WTC11 (cell line): Measurements from ENCODE around the gene EFEMP2. TPM values are rescaled to one million over a fixed set of nuclear protein-coding genes. Genes with fewer than 3 reads are reported as not detected.
"Not testable (repeated sequence)": the region's sequence is repeated elsewhere in the genome, so short reads cannot be mapped to it uniquely, and the experiment has no call there.

ENCODE experiments used
- ATAC-seq: fragments of 200-7000 bp; cut with Tn5 transposase; 2 replicates; pipeline ENCODE4 v1.10.0; 2021; ENCODE audit warnings: mild to moderate bottlenecking, moderate library complexity
- CTCF ChIA-PET: fragments of 300-600 bp; sonication (Branson Sonifier 250); formaldehyde crosslinking; loops from one replicate; lab custom pipeline; 2021; ENCODE audit warnings: antibody characterized with exemption; lab: Charles Lee
- POLR2A ChIA-PET: fragments of 350-600 bp; sonication (Branson Sonifier 250); formaldehyde crosslinking; loops from one replicate; lab custom pipeline; 2021; ENCODE audit warnings: antibody characterized with exemption; lab: Charles Lee
- DNase-seq: peaks from one replicate; pipeline ENCODE4 v3.0.0; 2021; ENCODE audit warnings: low spot score
- H3K27ac Mint-ChIP-seq: 2 replicates; pipeline ENCODE4 v1.8.0; 2021; ENCODE audit warnings: mixed read lengths
- H3K27me3 Mint-ChIP-seq: 2 replicates; pipeline ENCODE4 v1.8.0; 2021; ENCODE audit warnings: low read depth, mild to moderate bottlenecking, moderate library complexity, mixed read lengths
- H3K36me3 Mint-ChIP-seq: 2 replicates; pipeline ENCODE4 v1.8.0; 2021; ENCODE audit warnings: mixed read lengths
- H3K4me1 Mint-ChIP-seq: 2 replicates; pipeline ENCODE4 v1.8.0; 2022; ENCODE audit warnings: mixed read lengths
- H3K4me3 Mint-ChIP-seq: 2 replicates; pipeline ENCODE4 v1.8.0; 2021; ENCODE audit warnings: mild to moderate bottlenecking, moderate library complexity, mixed read lengths
- H3K9me3 Mint-ChIP-seq: 2 replicates; pipeline ENCODE4 v1.8.0; 2021; ENCODE audit warnings: mixed read lengths
- AFF4 ChIP-seq: sonication (generic); formaldehyde crosslinking; IDR thresholded peaks from 2 replicates; pipeline ENCODE4 v1.8.1; 2023; ENCODE audit warnings: mild to moderate bottlenecking, missing genetic modification reagents, borderline replicate concordance
- CREM ChIP-seq: sonication (generic); formaldehyde crosslinking; IDR thresholded peaks from 2 replicates; pipeline ENCODE4 v1.8.1; 2022; ENCODE audit warnings: mild to moderate bottlenecking, missing genetic modification reagents, moderate library complexity
- EMX1 ChIP-seq: fragments of 250-450 bp; sonication (Bioruptor Pico); IDR thresholded peaks from 2 replicates; pipeline ENCODE4 v1.8.0; 2021; ENCODE audit warnings: mild to moderate bottlenecking
- FOXP1 ChIP-seq: sonication (generic); formaldehyde crosslinking; IDR thresholded peaks from 2 replicates; pipeline ENCODE4 v1.8.0; 2022; ENCODE audit warnings: missing genetic modification reagents, mild to moderate bottlenecking, moderate library complexity, borderline replicate concordance
- GABPB1 ChIP-seq: sonication (generic); formaldehyde crosslinking; IDR thresholded peaks from 2 replicates; pipeline ENCODE4 v1.8.1; 2023; ENCODE audit warnings: mild to moderate bottlenecking, missing genetic modification reagents
- GTF2I ChIP-seq: fragments of 250-450 bp; sonication (Bioruptor Pico); conservative IDR thresholded peaks from 2 replicates; pipeline ENCODE4 v1.4.0; 2021; ENCODE audit warnings: mild to moderate bottlenecking
- NR2C2 ChIP-seq: sonication (generic); formaldehyde crosslinking; IDR thresholded peaks from 2 replicates; pipeline ENCODE4 v1.8.0; 2022; ENCODE audit warnings: mild to moderate bottlenecking, missing genetic modification reagents
- TP53 ChIP-seq: sonication (generic); formaldehyde crosslinking; IDR thresholded peaks from 2 replicates; pipeline ENCODE4 v1.8.1; 2023; ENCODE audit warnings: mild to moderate bottlenecking, missing genetic modification reagents
- ZBTB21 ChIP-seq: sonication (generic); formaldehyde crosslinking; IDR thresholded peaks from 2 replicates; pipeline ENCODE4 v1.8.1; 2023; ENCODE audit warnings: mild to moderate bottlenecking, missing genetic modification reagents, borderline replicate concordance
- ZBTB43 ChIP-seq: sonication (generic); formaldehyde crosslinking; IDR thresholded peaks from 2 replicates; pipeline ENCODE4 v1.8.1; 2023; ENCODE audit warnings: mild to moderate bottlenecking, missing genetic modification reagents
- ZNF263 ChIP-seq: sonication (generic); formaldehyde crosslinking; IDR thresholded peaks from 2 replicates; pipeline ENCODE4 v1.8.1; 2022; ENCODE audit warnings: low read depth, mild to moderate bottlenecking, moderate library complexity, missing genetic modification reagents
- ZNF396 ChIP-seq: fragments of 250-450 bp; sonication (Bioruptor Pico); IDR thresholded peaks from 2 replicates; pipeline ENCODE4 v1.8.0; 2021; ENCODE audit warnings: mild to moderate bottlenecking, moderate library complexity, borderline replicate concordance
- ZNF416 ChIP-seq: fragments of 250-450 bp; sonication (Bioruptor Pico); IDR thresholded peaks from 2 replicates; pipeline ENCODE4 v1.9.0; 2021; ENCODE audit warnings: mild to moderate bottlenecking, inconsistent platforms
- ZNF512 ChIP-seq: sonication (generic); formaldehyde crosslinking; IDR thresholded peaks from 2 replicates; pipeline ENCODE4 v1.8.1; 2022; ENCODE audit warnings: missing genetic modification reagents, borderline replicate concordance
- ZNF671 ChIP-seq: fragments of 250-450 bp; sonication (Bioruptor Pico); IDR thresholded peaks from 2 replicates; pipeline ENCODE4 v1.8.0; 2021; ENCODE audit warnings: mild to moderate bottlenecking
- total RNA-seq: library from RNA; stranded (reverse); gene quantifications from 3 replicates; pipeline ENCODE4 v1.2.3, GENCODE V29; 2021
- TF ChIP-seq, protein P1 (sequence below): sonication (generic); formaldehyde crosslinking; IDR thresholded peaks from 2 replicates; pipeline ENCODE4 v1.8.0; 2022; ENCODE audit warnings: mild to moderate bottlenecking, missing genetic modification reagents
- TF ChIP-seq, protein P2 (sequence below): sonication (generic); formaldehyde crosslinking; IDR thresholded peaks from 2 replicates; pipeline ENCODE4 v1.8.1; 2023; ENCODE audit warnings: mild to moderate bottlenecking, missing genetic modification reagents
- TF ChIP-seq, protein P3 (sequence below): fragments of 250-450 bp; sonication (Bioruptor Pico); IDR thresholded peaks from 2 replicates; pipeline ENCODE4 v1.8.0; 2021; ENCODE audit warnings: mild to moderate bottlenecking

EFEMP2 gene
- total RNA-seq, 1 experiment from 2014 or later = 14.2 TPM

GRCh38 chr11:65849366-65849765 is 23.2 kb downstream of the EFEMP2 start (continued):
- TF ChIP-seq ZNF512 (no peak), ZNF671 (CRISPR knock-in tag) (no peak), ZNF263 (CRISPR knock-in tag) (no peak), CREM (CRISPR knock-in tag) (no peak), ZBTB43 (CRISPR knock-in tag) (no peak), TP53 (CRISPR knock-in tag) (no peak), NR2C2 (CRISPR knock-in tag) (no peak), GTF2I (no peak), EMX1 (CRISPR knock-in tag) (no peak)
- TF ChIP-seq, protein P1, sequence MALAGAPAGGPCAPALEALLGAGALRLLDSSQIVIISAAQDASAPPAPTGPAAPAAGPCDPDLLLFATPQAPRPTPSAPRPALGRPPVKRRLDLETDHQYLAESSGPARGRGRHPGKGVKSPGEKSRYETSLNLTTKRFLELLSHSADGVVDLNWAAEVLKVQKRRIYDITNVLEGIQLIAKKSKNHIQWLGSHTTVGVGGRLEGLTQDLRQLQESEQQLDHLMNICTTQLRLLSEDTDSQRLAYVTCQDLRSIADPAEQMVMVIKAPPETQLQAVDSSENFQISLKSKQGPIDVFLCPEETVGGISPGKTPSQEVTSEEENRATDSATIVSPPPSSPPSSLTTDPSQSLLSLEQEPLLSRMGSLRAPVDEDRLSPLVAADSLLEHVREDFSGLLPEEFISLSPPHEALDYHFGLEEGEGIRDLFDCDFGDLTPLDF (CRISPR knock-in tag) = no peak
- TF ChIP-seq, protein P2, sequence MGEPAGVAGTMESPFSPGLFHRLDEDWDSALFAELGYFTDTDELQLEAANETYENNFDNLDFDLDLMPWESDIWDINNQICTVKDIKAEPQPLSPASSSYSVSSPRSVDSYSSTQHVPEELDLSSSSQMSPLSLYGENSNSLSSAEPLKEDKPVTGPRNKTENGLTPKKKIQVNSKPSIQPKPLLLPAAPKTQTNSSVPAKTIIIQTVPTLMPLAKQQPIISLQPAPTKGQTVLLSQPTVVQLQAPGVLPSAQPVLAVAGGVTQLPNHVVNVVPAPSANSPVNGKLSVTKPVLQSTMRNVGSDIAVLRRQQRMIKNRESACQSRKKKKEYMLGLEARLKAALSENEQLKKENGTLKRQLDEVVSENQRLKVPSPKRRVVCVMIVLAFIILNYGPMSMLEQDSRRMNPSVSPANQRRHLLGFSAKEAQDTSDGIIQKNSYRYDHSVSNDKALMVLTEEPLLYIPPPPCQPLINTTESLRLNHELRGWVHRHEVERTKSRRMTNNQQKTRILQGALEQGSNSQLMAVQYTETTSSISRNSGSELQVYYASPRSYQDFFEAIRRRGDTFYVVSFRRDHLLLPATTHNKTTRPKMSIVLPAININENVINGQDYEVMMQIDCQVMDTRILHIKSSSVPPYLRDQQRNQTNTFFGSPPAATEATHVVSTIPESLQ (CRISPR knock-in tag) = no peak
- TF ChIP-seq, protein P3, sequence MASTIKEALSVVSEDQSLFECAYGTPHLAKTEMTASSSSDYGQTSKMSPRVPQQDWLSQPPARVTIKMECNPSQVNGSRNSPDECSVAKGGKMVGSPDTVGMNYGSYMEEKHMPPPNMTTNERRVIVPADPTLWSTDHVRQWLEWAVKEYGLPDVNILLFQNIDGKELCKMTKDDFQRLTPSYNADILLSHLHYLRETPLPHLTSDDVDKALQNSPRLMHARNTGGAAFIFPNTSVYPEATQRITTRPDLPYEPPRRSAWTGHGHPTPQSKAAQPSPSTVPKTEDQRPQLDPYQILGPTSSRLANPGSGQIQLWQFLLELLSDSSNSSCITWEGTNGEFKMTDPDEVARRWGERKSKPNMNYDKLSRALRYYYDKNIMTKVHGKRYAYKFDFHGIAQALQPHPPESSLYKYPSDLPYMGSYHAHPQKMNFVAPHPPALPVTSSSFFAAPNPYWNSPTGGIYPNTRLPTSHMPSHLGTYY (CRISPR knock-in tag) = no peak

- not testable (repeated sequence) for ATAC-seq, DNase-seq, H3K4me3 Mint-ChIP-seq, H3K27ac Mint-ChIP-seq, H3K9me3 Mint-ChIP-seq
- H3K4me1 Mint-ChIP-seq = peaks cover 11% of the 10 kb centered on the region
- CTCF ChIA-PET = interaction anchor here (0.7 to 6.3 kb wide), 9 partner anchors 11 to 137 kb away, joined by 3 to 134 read pairs (median 12); partner anchors contain the start of genes AP5B1, CCDC85B, FIBP and KAT5
- peaks cover 22% of the 10 kb centered on the region for H3K36me3 Mint-ChIP-seq
- POLR2A ChIA-PET = interaction anchor here (0.7 kb wide), 1 partner anchor 499 kb away, joined by 3 read pairs; the partner anchor contains the start of gene B4GAT1
- H3K27me3 Mint-ChIP-seq = peaks cover 13% of the 10 kb centered on the region
These were observed 23.9 kb downstream of the EFEMP2 start for GRCh38 chr11:65848693-65849092.

DNA sequence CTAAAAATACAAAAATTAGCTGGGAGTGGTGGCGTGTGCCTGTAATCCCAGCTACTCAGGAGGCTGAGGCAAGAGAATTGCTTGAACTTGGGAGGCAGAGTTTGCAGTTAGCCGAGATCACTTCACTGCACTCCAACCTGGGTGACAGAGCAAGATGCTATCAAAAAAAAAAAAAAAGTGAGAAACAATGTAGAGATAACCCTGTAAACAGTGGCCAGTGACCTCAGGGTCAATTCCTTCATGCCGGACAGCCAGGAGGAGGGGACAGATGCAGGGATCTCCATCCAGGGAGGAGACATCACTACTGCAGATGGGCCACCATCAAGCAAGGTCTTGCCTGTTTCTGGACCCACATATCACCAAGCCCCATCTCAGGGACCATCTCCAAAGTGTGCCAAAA is 24.9 kb downstream of the EFEMP2 start:
- Mint-ChIP-seq H3K27me3 (peaks cover 13% of the 10 kb centered on the region), H3K27ac (no peak overlapping the region), H3K4me1 (peaks cover 11% of the 10 kb centered on the region), H3K9me3 (peaks cover 6% of the 10 kb centered on the region; the same call in 1 of the 2 replicates), H3K4me3 (no peak overlapping the region), H3K36me3 (peaks cover 14% of the 10 kb centered on the region)
- POLR2A ChIA-PET = no interaction called here
- no peak for TF ChIP-seq CREM (CRISPR knock-in tag)
- TF ChIP-seq, protein P3 (CRISPR knock-in tag) = no peak
- no peak for TF ChIP-seq FOXP1 (CRISPR knock-in tag)
- TF ChIP-seq GTF2I = no peak
- TF ChIP-seq ZNF416 = no peak
- no peak for TF ChIP-seq ZBTB21
- TF ChIP-seq TP53 (CRISPR knock-in tag) = no peak
- TF ChIP-seq GABPB1 (CRISPR knock-in tag) = no peak
- TF ChIP-seq ZNF396 (CRISPR knock-in tag) = no peak
- no peak for TF ChIP-seq AFF4 (CRISPR knock-in tag)
- TF ChIP-seq ZNF263 (CRISPR knock-in tag) = no peak
- DNase-seq = no peak
- no peak for ATAC-seq
- CTCF ChIA-PET = interaction anchor here (0.7 to 3.5 kb wide), 5 partner anchors 12 to 1441 kb away, joined by 3 to 14 read pairs (median 9); partner anchors contain the start of genes ANKRD13D, FIBP and MUS81
